Measurements from ENCODE around the gene SLC5A8.

GRCh38 chr12:101116911-101117310, 93.1 kb downstream of the SLC5A8 start:
- no peak for TF ChIP-seq TCF7L2 (IDR thresholded peaks at IDR 0.05; ENCODE audit: borderline replicate concordance, extremely low read depth, insufficient read depth, insufficient read length)
- no peak for TF ChIP-seq POLR2A (IDR thresholded peaks at IDR 0.05; ENCODE audit: borderline replicate concordance, extremely low read depth, insufficient read depth, insufficient read length)
- no peak for TF ChIP-seq EZH2phosphoT487 (IDR thresholded peaks at IDR 0.05; ENCODE audit: borderline replicate concordance)
- TF ChIP-seq CTCF (IDR thresholded peaks at IDR 0.05 in 2 of 3, conservative IDR thresholded peaks at IDR 0.05 in 1 of 3; ENCODE audit: borderline replicate concordance in 1 of 3, insufficient read depth in 1 of 3, low read depth in 2 of 3, low read length in 2 of 3), result no peak
- TF ChIP-seq SIN3A (IDR thresholded peaks at IDR 0.05; ENCODE audit: low read depth), result no peak
- no peak for TF ChIP-seq ZFX (IDR thresholded peaks at IDR 0.05)
- TF ChIP-seq RAD21 (IDR thresholded peaks at IDR 0.05; ENCODE audit: low read depth), result no peak
- no peak for TF ChIP-seq EZH2 (IDR thresholded peaks at IDR 0.05)
- TF ChIP-seq MAX (IDR thresholded peaks at IDR 0.05), result no peak
- TF ChIP-seq YY1 (IDR thresholded peaks at IDR 0.05; ENCODE audit: extremely low read depth, insufficient replicate concordance, low read depth, low read length), result no peak

All from HCT116 (cell line).